Esophagus mucosa (tissue), 1 donor: ENCODE measurements around the gene UROS. TPM values are rescaled to one million over a fixed set of nuclear protein-coding genes. Genes with fewer than 3 reads are reported as not detected.

Experiments used
- ATAC-seq: fragments of 200-7000 bp; cut with Tn5 transposase; one replicate; pipeline ENCODE4 v1.9.1; 2020
- total RNA-seq: library from RNA; stranded (reverse); gene quantifications from one replicate; pipeline ENCODE4 v1.2.4, GENCODE V29; 2023
- donor health status: DM: yes; HTN: yes; CAD: no.

UROS gene
- total RNA-seq, 1 donor from 2014 or later: 31.6 TPM

DNA sequence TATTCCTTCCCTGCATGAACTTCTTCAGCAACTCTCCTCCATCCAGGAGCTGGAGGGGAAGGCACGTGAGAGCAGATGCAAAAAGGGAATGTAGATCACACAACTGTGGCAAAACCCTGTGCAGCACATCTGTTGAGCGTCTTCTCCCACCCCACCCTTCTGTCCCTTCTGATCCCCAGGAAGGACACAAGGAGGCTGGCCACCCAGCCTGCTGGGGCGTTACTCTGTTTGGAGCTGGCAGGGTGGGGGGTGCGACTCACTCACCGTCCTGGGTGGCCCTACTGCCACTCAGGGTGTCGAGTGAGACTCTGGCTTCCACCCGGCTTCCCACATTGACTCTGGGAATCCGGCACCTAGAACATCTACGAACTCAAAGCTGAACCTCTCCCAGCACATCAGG lies 37.3 kb downstream of the UROS start:
- no peak for ATAC-seq

DNA sequence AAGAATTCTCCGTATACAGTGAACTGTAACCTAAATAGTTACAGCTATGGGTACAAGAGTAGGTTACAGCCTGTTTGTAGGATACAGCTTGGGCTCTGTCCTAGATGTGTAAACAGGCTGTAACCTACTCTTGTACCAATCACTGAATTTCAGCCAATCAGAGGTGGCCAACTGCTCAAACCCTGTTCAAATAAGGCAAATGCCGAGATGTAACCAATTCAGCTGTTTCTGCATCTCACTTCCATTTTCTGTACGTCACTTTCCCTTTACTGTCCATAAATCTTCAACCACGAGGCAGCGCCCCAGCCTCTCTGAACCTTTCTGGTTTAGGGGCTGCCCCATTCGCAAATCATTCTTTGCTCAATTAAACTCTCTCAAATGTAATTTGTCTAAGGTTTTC lies 39.1 kb downstream of the UROS start:
- no peak for ATAC-seq

DNA sequence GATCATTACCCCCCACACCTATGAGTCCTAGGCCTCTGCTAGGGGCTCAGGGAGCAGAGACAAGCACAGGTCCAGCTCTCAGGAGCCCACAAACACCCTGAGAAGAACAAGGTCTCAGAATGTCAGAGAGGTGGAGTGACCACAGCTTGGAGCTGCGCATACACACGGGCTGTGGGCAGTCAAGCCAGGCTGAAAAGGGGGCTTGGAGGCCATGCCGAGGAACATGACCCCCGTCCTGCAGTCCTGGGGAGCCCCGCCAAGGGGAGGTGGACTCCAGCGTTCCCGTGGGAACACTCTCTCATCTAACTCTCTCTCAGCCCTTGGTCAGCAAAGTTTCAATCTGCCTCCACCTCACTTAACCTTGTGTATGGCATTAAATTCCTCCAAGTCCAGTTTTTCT lies 39.6 kb downstream of the UROS start:
- ATAC-seq: no peak

DNA sequence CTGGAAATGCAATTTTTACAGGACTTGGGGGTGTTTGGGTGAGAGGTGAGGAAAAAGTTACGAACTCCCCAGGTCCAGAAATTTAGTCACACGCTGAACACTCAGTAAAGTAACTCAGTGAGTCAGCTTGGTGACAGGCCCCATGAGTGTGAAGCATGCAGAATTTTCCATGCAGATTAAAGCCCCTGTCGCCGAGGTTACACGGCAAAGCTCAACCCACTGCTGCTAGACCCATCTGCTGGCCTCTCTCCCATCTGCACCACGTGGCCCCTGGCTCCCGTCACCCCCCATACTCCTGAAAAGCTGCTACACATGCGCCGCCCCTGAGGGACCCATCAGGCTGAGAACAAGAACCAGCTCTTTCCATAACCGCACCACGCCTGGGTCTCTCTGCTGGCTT lies 40.4 kb downstream of the UROS start:
- no peak for ATAC-seq

DNA sequence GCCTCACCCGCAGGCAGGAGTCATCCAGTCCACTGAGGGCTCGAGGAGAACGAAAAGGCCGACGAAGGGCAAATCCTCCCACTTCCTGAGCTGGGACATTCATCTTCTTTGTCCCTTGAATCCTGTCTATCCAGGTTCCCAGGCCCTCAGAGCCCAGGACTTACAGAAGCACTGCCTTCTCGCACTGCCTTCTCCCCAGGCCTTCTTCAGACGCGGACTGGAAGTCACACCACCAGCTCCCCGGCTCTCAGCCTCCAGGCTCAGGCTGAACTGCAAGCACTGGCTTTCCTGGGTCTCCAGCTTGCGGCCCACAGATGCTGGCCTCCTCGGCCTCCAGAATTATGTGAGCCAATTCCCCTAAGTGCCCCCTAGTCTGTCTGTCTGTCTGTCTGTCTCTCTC lies 41.0 kb downstream of the UROS start:
- ATAC-seq: no peak

DNA sequence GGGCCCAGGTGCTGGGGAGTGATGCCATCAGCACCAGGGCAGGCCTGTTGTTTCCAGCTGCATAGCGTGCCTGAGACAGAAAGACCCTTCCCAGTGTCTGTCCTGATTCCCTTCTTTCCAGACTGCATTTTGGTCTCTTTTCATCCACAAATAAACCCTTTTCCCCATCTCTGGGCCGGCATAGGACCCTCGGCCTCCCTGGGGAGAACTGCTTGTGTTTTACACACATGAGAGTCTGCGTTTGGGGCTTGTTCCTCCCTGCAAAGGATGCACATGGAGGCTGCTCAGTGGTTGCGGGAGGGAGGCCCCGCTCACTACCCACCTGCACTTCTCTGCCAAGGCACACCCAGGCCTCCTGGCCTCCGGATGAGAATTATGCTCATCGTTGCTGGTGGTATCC lies 41.7 kb downstream of the UROS start:
- no peak for ATAC-seq

DNA sequence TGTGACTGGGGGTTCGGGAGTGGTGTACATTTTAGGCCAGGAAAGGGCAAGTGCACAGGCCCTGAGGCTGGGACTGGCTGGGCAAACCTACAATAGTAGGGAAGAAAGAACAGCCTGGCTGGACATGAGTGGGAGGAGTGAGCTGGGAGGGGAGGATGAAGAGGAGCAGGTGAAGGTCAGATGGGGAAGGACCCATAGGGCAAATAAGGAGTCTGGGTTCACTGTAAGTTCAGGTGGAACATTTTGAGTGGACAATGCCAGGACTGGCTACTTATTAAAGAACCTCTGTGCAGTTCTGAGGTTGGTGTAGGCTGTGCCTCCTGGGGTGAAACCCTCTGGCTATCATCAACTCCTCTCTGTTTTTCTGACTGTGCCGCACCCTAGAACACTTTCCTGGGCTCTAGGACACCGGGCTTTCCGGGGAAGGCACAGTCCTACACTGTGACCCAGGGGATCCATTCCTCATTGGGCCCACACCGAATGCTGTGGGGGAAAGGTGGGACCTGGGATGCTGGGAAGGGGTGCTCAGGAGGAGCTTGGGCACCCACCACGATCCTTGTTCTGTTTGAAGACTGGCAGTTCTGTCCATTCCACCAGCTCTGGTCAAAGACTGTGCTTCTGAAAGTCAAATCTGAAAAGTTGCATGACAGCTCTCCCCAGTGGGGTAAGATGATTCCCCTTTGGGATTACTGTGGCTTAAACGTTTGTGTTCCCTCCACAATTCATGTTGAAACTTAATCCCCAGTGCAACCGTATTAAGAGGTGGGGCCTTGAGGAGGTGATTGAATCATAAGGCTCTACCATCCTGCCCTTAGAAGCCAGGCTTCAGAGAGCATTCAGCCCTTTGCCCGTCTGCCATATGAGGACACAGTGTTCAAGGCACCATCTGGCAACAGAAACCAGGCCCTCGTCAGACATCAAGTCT lies 43.4 kb downstream of the UROS start:
- no peak for ATAC-seq

DNA sequence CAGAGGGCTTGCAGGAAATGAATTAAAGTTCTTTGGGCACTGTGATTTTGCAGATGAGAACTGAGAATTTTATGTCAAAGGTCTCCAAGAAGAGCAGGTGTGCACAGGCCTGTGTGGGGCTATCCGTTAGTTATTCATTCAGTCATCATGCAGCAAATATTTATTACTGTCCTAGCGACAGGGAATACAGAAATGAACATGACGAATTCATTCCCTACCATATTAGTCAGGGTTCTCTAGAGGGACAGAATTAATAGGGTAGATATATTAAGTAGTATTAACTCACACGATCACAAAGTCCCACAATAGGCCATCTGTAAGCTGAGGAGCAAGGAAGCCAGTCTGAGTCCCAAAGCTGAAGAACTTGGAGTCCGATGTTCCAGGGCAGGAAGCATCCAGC lies 44.5 kb downstream of the UROS start:
- ATAC-seq: no peak

DNA sequence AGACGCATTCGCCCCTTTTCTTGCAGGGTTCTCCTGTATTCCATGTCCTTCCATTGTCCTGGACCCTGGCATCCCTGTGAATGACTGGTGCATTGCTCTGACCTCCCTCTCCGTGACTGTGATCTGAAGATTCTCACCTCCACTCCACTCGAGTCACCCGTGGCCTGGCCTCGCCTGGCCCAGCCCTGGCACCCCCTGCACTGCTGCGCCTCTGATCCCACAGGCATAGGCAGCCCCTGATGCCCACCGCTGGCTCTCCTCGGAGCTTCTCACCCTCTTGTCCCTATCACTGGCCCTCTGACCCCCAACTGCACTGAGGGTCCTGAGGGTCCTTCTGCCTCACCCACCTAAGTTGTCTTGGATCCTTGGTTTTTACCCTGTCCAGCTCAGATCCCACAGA lies 45.3 kb downstream of the UROS start:
- no peak for ATAC-seq

DNA sequence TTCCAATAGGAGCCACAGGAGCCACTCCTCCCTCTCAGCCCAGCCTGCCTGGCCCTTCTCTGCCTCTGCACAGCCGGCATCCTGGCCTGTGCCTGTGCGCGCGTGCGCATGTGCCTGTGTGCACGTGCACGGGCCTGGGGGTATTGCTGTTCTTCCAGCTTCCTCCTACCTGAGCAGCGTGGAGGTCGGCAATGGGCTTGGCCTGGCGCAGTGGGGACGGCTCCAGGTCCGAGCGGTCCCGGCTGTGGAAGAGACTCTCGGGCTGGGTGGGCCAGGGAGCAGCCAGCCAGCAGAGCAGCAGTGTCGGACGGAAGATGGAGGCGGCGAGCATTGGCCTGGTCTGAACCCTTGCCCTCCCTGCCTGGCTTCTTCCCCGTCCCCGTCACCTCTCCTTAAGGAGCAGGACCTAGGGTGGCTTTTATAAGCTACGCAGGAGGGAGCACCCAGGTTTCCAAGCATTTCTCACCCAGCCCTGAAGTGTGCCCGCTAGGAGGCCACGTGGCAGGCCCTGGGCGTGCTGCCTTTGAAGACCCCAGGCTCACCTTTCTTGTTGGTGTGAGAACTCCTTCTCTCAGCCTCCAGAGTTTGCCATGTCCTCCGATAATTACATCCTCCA lies 47.5 kb downstream of the UROS start, which contains the start of gene MMP21:
Gene MMP21 (minus strand): TSS at position 331 of the 616 bp plus-strand sequence. CDS start 0 bp downstream, at position 331.
- no peak for ATAC-seq

DNA sequence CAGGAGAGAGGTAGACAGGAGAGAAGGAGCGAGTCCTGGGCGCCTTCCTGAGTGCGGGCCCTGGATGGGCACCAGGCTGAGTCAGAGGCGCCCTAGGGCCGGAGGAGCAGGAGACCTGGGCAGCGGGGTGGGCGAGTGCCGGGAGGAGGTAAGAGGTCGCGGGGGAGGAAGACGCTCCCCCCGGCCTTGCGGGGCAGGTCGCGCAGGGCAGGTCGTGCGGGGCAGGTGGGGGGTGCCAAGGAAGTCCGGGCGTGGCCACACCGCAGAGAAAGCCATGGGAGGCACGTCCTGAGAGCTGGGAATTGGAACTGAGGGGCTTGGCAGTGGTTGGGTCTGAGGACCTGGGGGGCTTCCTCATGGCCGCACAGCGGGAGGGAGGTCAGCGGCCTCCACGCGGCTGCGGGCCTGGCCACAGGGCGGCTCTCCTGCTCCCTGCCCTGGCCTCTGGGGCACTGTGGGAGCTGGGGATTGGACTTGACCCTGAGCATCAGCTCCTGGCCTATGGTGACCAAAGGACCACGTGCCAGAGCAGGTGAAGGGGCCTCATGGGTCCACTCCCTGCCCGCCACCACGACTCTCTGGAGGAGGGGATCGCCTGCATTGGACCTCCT lies 48.4 kb downstream of the UROS start:
- ATAC-seq: no peak

DNA sequence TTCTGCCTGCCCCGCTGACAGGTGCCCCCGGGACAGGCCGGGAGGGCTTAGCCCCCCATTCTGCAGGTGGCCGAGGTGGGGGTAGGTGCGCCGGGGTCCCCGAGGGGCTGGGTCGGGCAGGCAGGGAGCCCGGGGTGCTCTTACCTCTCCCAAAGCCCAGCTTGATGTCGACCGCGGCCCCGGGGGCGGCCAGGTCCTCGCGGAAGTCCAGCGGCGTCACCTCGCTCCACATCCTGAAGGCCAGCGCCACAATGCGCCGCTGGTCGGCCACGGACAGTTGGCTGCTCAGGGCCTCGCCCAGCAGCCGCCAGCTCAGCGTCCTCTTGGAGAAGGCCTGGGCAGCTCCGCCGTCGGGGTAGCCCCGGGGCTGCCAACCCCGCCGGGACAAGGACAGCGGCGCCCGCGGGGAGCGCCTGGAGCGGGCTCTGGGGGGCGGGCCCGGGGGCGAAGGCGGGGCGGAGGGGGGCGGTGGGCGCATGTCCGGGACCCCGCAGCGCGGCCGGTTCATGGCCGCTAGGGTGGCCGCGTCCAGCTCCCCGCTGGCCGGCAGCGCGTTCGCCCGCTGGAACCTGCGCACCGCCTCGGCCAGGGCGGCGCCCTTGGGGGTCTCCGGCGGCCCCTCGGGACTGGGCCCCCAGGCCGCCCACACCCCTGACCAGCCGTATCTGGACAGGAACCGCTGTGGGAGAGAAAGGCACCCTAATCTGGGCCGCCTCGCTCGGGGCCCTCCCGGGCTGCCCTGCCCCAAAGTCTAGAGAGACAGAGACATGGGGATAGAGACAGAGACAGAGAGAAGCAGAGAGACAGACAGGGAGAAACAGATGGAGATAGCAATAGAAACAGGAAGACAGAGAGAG lies 49.1 kb downstream of the UROS start:
- no peak for ATAC-seq

DNA sequence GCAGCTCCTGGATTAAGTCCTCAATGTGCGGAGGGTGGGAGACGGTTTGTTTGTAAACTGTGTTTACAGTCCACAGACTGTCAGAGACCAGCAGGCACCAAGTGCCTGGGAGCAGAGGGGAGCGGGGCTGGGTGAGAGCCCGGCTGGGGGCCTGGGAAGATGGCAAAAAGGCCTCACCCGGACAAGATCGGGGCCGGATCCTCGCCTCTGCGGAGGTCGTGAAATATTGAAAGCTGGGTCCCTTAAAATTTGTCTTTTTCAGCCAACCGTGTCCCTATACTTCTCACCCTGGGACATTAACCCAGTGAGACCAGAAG lies 50.2 kb downstream of the UROS start:
- ATAC-seq: no peak

DNA sequence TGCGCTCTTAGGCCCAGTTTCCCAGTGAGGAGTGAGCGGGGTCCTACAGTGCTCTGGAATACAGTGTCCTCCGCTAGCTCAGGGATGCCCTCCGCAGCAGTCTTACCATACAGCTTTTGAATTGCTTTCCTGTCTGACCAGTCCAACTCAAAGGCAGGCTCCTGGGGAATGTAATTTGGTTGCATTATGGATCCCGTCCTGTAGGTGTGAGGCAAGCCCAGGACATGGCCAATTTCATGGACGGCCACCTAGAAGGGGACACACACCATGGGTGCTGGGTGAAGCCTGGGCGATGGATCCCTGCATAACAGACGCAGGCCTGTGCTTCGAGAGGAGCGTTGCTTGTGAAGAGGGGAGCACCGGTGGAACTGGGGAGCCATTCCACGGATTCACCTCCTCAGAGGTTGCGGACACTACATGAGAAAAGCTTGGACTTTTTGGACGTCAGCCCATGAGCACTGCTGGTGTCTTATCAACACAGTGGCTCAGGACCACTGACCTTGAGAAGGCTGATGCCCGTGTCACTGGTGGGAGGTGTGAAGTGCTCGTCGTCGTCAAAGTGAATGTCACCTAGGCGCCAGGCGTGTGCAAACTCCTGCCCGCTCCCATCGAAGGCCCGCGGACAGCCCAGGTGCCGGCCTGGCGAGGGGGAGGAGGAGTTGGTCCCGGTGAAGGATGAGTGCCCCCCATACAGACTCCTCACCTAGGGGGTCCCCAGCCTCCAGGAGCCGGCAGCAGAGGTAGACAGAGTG lies 50.8 kb downstream of the UROS start:
- no peak for ATAC-seq

DNA sequence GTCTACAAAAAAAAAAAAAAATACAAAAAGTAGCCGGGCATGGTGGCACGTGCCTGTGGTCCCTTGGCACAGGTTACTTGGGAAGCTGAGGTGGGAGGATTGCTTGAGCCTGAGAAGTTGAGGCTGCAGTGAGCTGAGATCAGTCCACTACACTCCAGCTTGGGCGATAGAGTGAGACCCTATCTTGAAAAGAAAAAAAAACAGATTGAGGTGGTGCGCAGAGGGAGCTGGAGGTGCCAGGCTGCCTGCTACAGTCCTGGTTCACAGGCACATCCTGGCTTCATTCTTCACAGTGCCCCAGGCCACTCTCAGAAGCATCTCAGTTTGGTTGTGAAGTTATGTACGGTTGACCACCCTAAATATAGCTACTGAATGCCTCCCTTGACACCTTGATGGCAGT lies 52.2 kb downstream of the UROS start:
- no peak for ATAC-seq

DNA sequence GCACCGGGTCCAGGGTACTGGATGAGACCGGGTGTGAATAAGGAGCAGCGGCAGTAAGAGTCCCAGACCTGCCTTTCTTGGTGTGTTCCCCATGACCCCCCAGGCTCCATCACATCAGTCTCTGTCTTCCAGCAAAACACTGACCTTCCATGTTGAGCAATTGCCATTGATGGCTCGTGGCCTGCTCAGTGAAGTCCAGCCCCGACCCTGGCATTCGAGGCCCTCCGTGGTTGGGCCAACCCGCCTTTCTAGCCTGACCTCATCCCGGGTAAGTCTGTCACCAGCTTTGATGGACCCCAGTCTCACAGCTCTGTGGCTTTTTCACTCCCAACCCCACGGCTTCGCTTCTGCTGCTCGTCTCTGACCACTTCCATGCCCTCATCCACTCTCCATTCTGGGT lies 53.9 kb downstream of the UROS start:
- ATAC-seq: no peak

DNA sequence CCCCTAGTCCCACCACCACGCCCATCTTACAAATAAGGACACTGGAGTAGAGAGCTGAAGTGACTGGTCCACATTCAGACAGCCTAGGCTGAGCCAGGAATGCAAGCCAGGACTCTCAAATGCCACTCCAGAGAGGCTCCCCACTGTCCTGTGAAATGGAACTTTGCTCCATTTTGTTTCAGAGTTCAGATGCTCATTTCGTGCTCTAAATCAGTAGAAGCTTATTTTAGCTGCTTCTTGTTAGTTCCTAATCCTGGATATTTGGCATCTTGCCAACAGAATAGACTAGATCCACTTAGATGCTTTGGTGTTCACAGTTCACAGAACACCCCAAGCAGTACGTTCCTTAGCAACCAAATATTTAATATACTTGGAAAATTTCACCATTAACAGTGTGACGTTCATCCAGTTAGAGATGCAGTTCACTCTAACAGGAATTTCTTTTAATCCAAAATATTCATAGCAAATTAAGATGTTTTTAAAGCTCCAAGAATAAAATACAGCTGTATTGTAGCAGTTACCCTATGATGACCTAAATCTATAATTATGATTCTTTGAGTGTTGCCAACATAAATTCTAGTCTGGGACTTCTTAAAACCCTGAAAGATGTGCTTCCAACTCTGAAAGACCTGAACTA lies 54.7 kb downstream of the UROS start:
- no peak for ATAC-seq

DNA sequence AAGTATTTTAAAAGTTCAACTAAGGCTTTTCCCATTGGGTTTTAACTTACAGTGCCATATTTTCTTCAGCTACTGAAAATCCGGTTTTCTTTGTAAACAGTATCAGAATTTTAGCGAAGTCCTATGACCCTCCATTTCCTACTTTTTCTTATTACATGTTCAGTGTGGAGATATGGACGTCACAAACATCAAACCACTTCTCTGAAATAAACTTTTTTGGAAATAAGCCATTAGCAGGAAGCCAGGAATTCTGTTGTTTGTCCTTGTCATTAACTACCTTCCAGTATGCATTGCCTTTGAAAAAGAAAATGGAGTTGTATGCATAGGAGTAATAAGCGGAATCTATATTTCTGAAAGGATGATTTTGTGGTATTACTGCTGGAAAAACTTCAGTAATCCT lies 56.5 kb downstream of the UROS start:
- no peak for ATAC-seq

DNA sequence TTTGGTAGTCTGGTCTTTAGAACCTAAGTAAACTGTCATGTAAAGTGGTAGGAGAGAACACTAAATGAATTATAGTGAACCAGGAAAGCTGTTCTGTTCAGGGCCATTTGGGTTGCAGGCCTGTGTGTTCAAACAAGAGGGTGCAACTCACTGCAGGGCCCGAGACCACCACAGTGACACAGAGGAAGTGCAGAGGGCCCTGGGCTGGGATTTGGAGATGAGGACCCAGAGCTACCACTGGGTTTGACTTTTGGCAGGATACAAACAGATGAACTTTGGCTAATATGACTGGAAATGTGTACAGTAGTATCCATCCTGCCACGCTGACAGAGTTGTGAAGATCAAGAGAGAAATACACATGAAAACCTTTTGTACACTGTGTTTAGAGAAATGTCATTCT lies 57.2 kb downstream of the UROS start:
- no peak for ATAC-seq

DNA sequence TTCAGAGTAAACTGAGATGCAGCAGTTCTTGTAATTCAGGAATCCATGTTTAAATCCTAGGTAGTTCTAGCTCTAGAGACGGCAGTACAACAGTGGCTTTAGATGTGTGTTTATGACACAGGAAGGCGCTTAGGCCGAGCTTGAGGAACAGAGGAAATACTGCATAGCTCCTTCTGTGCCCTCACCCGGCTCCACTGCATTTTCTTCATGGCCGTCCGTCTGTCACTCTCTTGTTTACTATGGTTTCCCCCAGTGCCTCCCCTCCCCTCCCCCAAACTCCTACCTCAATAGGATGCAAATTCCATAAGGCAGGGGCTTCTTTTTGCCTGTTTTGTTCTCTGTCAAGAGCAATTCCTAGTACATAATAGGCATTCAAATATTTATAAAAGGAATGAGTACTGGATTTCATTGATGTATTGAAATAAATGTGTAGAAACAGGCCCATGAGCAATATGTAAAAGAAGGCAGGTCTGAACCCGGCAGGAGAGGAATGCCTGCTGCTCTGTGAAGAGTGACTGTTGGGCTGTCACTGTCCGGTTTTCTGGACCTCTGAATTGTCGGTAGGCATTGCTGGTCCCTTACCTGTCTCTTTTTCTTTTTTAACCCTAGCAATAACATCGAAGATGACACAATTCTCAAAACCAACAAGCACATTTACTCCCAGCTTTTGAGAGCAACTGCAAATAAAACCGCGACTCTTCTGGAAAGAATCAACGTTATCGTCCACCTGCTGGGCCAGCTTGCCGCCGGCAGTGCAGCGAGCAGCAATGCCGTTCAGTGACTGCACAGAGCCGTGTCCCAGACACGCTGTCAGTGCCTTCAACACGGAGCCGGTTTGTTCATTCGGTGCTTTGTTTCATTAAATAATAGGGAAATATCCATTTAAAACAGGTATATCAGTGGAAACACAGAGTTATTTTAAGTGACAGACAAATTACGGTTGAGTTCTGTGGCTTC lies 60.1 kb downstream of the UROS start:
- no peak for ATAC-seq
